Measurements from ENCODE around the gene CFAP74. TPM values are rescaled to one million over a fixed set of nuclear protein-coding genes. Genes with fewer than 3 reads are reported as not detected.

Gene CFAP74
- total and polyA plus RNA-seq, 7 donors, result 0.03 to 0.27 TPM; not detected in 5

GRCh38 chr1:1967151-1967550 lies 36.4 kb downstream of the CFAP74 start:
- H3K36me3 ChIP-seq, result no peaks in the 10 kb centered on the region
- no peak for TF ChIP-seq EP300 (IDR thresholded peaks at IDR 0.05)
- TF ChIP-seq POLR2AphosphoS5 (IDR thresholded peaks at IDR 0.05), result no peak
- no peak for TF ChIP-seq POLR2A (IDR thresholded peaks at IDR 0.05)
- TF ChIP-seq, protein P1, sequence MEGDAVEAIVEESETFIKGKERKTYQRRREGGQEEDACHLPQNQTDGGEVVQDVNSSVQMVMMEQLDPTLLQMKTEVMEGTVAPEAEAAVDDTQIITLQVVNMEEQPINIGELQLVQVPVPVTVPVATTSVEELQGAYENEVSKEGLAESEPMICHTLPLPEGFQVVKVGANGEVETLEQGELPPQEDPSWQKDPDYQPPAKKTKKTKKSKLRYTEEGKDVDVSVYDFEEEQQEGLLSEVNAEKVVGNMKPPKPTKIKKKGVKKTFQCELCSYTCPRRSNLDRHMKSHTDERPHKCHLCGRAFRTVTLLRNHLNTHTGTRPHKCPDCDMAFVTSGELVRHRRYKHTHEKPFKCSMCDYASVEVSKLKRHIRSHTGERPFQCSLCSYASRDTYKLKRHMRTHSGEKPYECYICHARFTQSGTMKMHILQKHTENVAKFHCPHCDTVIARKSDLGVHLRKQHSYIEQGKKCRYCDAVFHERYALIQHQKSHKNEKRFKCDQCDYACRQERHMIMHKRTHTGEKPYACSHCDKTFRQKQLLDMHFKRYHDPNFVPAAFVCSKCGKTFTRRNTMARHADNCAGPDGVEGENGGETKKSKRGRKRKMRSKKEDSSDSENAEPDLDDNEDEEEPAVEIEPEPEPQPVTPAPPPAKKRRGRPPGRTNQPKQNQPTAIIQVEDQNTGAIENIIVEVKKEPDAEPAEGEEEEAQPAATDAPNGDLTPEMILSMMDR (IDR thresholded peaks at IDR 0.05), result no peak
- peaks cover 4 to 61% (median 46%) of the 10 kb centered on the region in 3 donors for H3K27me3 ChIP-seq
- no peak overlapping the region for H3K4me3 ChIP-seq
- no peaks in the 10 kb centered on the region for H3K4me1 ChIP-seq
- no peaks in the 10 kb centered on the region for H3K9me3 ChIP-seq
- H3K27ac ChIP-seq, result no peak overlapping the region
- intact Hi-C loops (cut with DNase I), result no loop called here
- WGBS, 2 donors, result 67 to 79% methylated on average over 16 of the region's 16 CpGs
- DNase-seq, result no peak

DNA sequence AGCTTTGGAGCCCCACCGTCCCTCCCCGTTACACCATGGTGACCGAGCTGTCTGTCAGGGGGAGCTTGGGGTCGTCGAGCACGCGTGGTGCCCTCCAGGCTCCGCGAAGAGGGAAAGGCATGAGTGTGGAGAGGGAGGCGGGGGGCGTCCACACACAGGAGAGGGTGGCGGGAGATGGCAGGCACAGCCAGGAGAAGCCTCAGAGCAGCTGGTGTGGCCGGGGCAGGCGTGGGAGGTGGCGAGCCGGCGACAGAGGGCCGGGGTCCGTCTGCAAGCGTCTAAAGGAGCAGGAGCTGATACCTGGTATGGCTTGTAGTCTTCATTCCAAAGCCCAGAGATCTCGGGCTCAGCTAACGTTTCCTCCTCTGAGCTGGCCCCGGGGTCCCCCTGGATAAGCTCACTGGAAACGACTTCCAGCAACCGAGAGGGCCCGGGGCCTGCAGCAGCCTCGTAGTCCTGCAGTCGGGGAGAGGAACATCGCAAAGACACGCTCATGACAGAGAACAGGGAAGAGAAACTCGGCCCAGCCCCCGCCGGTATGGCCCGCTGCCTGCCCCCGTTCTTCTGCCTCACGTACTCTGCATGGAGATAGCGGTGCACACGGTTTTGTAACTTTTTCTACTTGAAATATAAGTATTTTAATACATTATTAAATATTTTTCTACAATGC lies 37.4 kb downstream of the CFAP74 start:
- Histone ChIP-seq H3K4me3 (no peak overlapping the region), H3K27me3 (peaks cover 4 to 61% (median 50%) of the 10 kb centered on the region in 3 donors), H3K9me3 (no peaks in the 10 kb centered on the region), H3K27ac (no peak overlapping the region), H3K36me3 (no peaks in the 10 kb centered on the region), H3K4me1 (no peaks in the 10 kb centered on the region)
- TF ChIP-seq, protein P1 (IDR thresholded peaks at IDR 0.05), result no peak
- TF ChIP-seq POLR2AphosphoS5 (IDR thresholded peaks at IDR 0.05), result no peak
- no peak for TF ChIP-seq POLR2A (IDR thresholded peaks at IDR 0.05)
- no peak for TF ChIP-seq EP300 (IDR thresholded peaks at IDR 0.05)
- no peak for DNase-seq
- intact Hi-C loops (cut with DNase I), result no loop called here
- 69 to 76% methylated on average over 38 of the region's 38 CpGs for WGBS, 2 donors

GRCh38 chr1:1965546-1965945 lies 38.0 kb downstream of the CFAP74 start:
- no peaks in the 10 kb centered on the region for H3K4me1 ChIP-seq
- intact Hi-C loops (cut with DNase I), result no loop called here
- no peaks in the 10 kb centered on the region for H3K9me3 ChIP-seq
- H3K27me3 ChIP-seq, result peaks cover 7 to 68% (median 54%) of the 10 kb centered on the region in 3 donors
- H3K36me3 ChIP-seq, result no peaks in the 10 kb centered on the region
- no peak overlapping the region for H3K4me3 ChIP-seq
- H3K27ac ChIP-seq, result no peak overlapping the region
- no peak for TF ChIP-seq POLR2A (IDR thresholded peaks at IDR 0.05)
- TF ChIP-seq, protein P1 (IDR thresholded peaks at IDR 0.05), result no peak
- 65 to 81% methylated on average over 10 of the region's 10 CpGs for WGBS, 2 donors
- DNase-seq, result no peak

GRCh38 chr1:1964811-1965210 lies 38.8 kb downstream of the CFAP74 start:
- H3K4me1 ChIP-seq, result peaks cover 0 to 5% (median 3%) of the 10 kb centered on the region in 4 donors
- no peaks in the 10 kb centered on the region for H3K36me3 ChIP-seq
- 70 to 84% methylated on average over 25 of the region's 25 CpGs for WGBS, 2 donors
- no peak overlapping the region for H3K27ac ChIP-seq
- no peak overlapping the region for H3K4me3 ChIP-seq
- no peak for DNase-seq
- H3K9me3 ChIP-seq, result no peaks in the 10 kb centered on the region
- H3K27me3 ChIP-seq, result peaks cover 7 to 75% (median 61%) of the 10 kb centered on the region in 3 donors
- TF ChIP-seq POLR2AphosphoS5 (IDR thresholded peaks at IDR 0.05), result no peak
- TF ChIP-seq, protein P1 (IDR thresholded peaks at IDR 0.05), result no peak
- TF ChIP-seq EP300 (IDR thresholded peaks at IDR 0.05), result no peak
- TF ChIP-seq POLR2A (IDR thresholded peaks at IDR 0.05), result no peak
- intact Hi-C loops (cut with DNase I), result no loop called here

DNA sequence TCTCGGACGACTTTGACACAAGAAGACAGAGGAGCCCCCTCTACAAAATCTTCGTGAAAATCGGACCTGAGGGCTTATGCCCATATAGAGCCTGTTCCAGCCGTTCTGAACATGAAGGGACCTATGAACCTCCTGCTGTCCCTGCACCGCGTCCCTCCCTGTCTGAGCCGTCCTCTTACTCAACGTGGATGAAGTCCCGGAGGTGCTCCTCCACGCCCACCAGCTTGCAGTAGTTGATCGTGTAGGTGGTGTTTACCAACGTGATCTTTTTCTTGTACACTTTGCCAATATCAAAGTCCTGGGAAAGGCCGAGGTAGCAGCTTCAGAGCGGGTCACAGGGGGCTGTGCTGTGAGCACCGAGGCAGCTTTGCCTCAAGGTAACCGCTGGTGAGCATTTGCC lies 40.0 kb downstream of the CFAP74 start:
- 71 to 86% methylated on average over 17 of the region's 17 CpGs for WGBS, 2 donors
- no peak overlapping the region for H3K4me3 ChIP-seq
- no peaks in the 10 kb centered on the region for H3K36me3 ChIP-seq
- H3K9me3 ChIP-seq, result no peaks in the 10 kb centered on the region
- intact Hi-C loops (cut with DNase I), result no loop called here
- no peak for DNase-seq
- peaks cover 7 to 86% (median 73%) of the 10 kb centered on the region in 3 donors for H3K27me3 ChIP-seq
- H3K4me1 ChIP-seq, result peaks cover 0 to 9% (median 7%) of the 10 kb centered on the region in 4 donors
- TF ChIP-seq EP300 (IDR thresholded peaks at IDR 0.05) (no peak), POLR2A (IDR thresholded peaks at IDR 0.05) (no peak), POLR2AphosphoS5 (IDR thresholded peaks at IDR 0.05) (no peak)
- TF ChIP-seq, protein P1 (IDR thresholded peaks at IDR 0.05), result no peak
- H3K27ac ChIP-seq, result no peak overlapping the region

All from sigmoid colon (tissue), 7 donors.